H9 (cell line): Measurements from ENCODE around the gene ZNF407. TPM values are rescaled to one million over a fixed set of nuclear protein-coding genes. Genes with fewer than 3 reads are reported as not detected.

Source experiments
- DNase-seq: peaks from one replicate; pipeline ENCODE4 v3.0.0-alpha.2; 2017
- H2AFZ ChIP-seq: one replicate; pipeline ENCODE4 v1.6.1; 2013; ENCODE audit warnings: mild to moderate bottlenecking, low read length, control low read depth, moderate library complexity
- H2AK5ac ChIP-seq: 2 replicates; pipeline ENCODE4 v1.6.1; 2013; ENCODE audit warnings: low read length, control low read depth, mixed read lengths; ENCODE audit not compliant: insufficient read length
- H2BK120ac ChIP-seq: one replicate; pipeline ENCODE4 v1.6.1; 2013; ENCODE audit warnings: low read depth, mild to moderate bottlenecking, low read length, control low read depth, inconsistent platforms; ENCODE audit not compliant: poor library complexity, severe bottlenecking
- H2BK12ac ChIP-seq: 2 replicates; pipeline ENCODE4 v1.6.1; 2013; ENCODE audit warnings: low read length, control low read depth, mixed read lengths, low read depth; ENCODE audit not compliant: insufficient read length
- H2BK15ac ChIP-seq: 2 replicates; pipeline ENCODE4 v1.6.1; 2013; ENCODE audit warnings: low read depth, low read length, control low read depth
- H2BK20ac ChIP-seq: one replicate; pipeline ENCODE4 v1.6.1; 2013; ENCODE audit warnings: low read depth, mild to moderate bottlenecking, low read length, control low read depth, inconsistent platforms; ENCODE audit not compliant: poor library complexity, severe bottlenecking
- H2BK5ac ChIP-seq: 2 replicates; pipeline ENCODE4 v1.6.1; 2013; ENCODE audit warnings: low read length, control low read depth, mixed read lengths; ENCODE audit not compliant: insufficient read length
- H3K14ac ChIP-seq: 2 replicates; pipeline ENCODE4 v1.6.1; 2013; ENCODE audit warnings: low read length, control low read depth; ENCODE audit not compliant: insufficient read depth
- H3K18ac ChIP-seq: 2 replicates; pipeline ENCODE4 v1.6.1; 2013; ENCODE audit warnings: low read depth, mild to moderate bottlenecking, mixed read lengths, low read length, control low read depth; ENCODE audit not compliant: insufficient read length
- H3K23ac ChIP-seq: 2 replicates; pipeline ENCODE4 v1.6.1; 2013; ENCODE audit warnings: low read length, control low read depth, mixed read lengths, low read depth; ENCODE audit not compliant: insufficient read length
- H3K23me2 ChIP-seq: 2 replicates; pipeline ENCODE4 v1.6.1; 2013; ENCODE audit warnings: low read depth, mild to moderate bottlenecking, mixed read lengths, low read length, control low read depth; ENCODE audit not compliant: insufficient read length, poor library complexity, severe bottlenecking
- H3K27ac ChIP-seq: 2 replicates; pipeline ENCODE4 v1.5.1; 2013; ENCODE audit warnings: low read length, control low read depth, mixed read lengths, low read depth; ENCODE audit not compliant: insufficient read length
- H3K27me3 ChIP-seq: 2 replicates; pipeline ENCODE4 v1.6.1; 2013; ENCODE audit warnings: low read length, control low read depth, inconsistent platforms; ENCODE audit not compliant: insufficient read depth
- H3K4ac ChIP-seq: 2 replicates; pipeline ENCODE4 v1.6.1; 2013; ENCODE audit warnings: low read depth, mild to moderate bottlenecking, control low read depth, inconsistent platforms, low read length, moderate library complexity
- H3K4me1 ChIP-seq: 2 replicates; pipeline ENCODE4 v1.6.1; 2013; ENCODE audit warnings: low read length, control low read depth, inconsistent platforms; ENCODE audit not compliant: insufficient read depth
- H3K4me2 ChIP-seq: 2 replicates; pipeline ENCODE4 v1.6.1; 2013; ENCODE audit warnings: low read length, control low read depth, mixed read lengths; ENCODE audit not compliant: insufficient read length, insufficient read depth
- H3K56ac ChIP-seq: 2 replicates; pipeline ENCODE4 v1.6.1; 2013; ENCODE audit warnings: low read depth, mild to moderate bottlenecking, mixed read lengths, low read length, control low read depth; ENCODE audit not compliant: insufficient read length
- H3K79me1 ChIP-seq: 2 replicates; pipeline ENCODE4 v1.6.1; 2013; ENCODE audit warnings: low read depth, mild to moderate bottlenecking, moderate library complexity, low read length, control low read depth, inconsistent platforms; ENCODE audit not compliant: insufficient read depth, poor library complexity, severe bottlenecking
- H3K79me2 ChIP-seq: 2 replicates; pipeline ENCODE4 v1.6.1; 2013; ENCODE audit warnings: low read length, control low read depth, inconsistent platforms; ENCODE audit not compliant: insufficient read depth
- H3K9ac ChIP-seq: 2 replicates; pipeline ENCODE4 v1.6.1; 2013; ENCODE audit warnings: low read length, control low read depth, mixed read lengths; ENCODE audit not compliant: insufficient read length; ENCODE audit errors: extremely low read depth
- H3K9me3 ChIP-seq: one replicate; pipeline ENCODE4 v1.6.1; 2013; ENCODE audit warnings: low read depth, low read length, inconsistent platforms; ENCODE audit not compliant: control insufficient read depth
- H3T11ph ChIP-seq: one replicate; pipeline ENCODE4 v1.6.1; 2013; ENCODE audit warnings: mild to moderate bottlenecking, low read length, control low read depth, inconsistent platforms
- H4K20me1 ChIP-seq: one replicate; pipeline ENCODE4 v1.6.1; 2013; ENCODE audit not compliant: control insufficient read depth, insufficient read length, insufficient read depth
- H4K5ac ChIP-seq: 2 replicates; pipeline ENCODE4 v1.6.1; 2013; ENCODE audit warnings: low read depth, mild to moderate bottlenecking, mixed read lengths, low read length, control low read depth; ENCODE audit not compliant: insufficient read length
- H4K8ac ChIP-seq: replicated peaks from 2 replicates; pipeline ENCODE4 v1.6.1; 2013; ENCODE audit warnings: low read length, control low read depth, mixed read lengths, low read depth; ENCODE audit not compliant: insufficient read length
- H4K91ac ChIP-seq: 2 replicates; pipeline ENCODE4 v1.6.1; 2013; ENCODE audit warnings: low read depth, mild to moderate bottlenecking, moderate library complexity, mixed read lengths, low read length, control low read depth; ENCODE audit not compliant: insufficient read length
- H3K27ac Mint-ChIP-seq, 3 experiments: 2 replicates in 2 of 3; 3 replicates in 1 of 3; pipeline ENCODE4 v1.8.0; 2020 to 2021; ENCODE audit warnings: mixed read lengths in 3 of 3, mild to moderate bottlenecking in 1 of 3, moderate library complexity in 1 of 3
- H3K27me3 Mint-ChIP-seq: 2 replicates; pipeline ENCODE4 v1.8.0; 2021; ENCODE audit warnings: low read depth, mild to moderate bottlenecking, moderate library complexity, mixed read lengths
- H3K36me3 Mint-ChIP-seq, 3 experiments: 2 replicates in 2 of 3; 3 replicates in 1 of 3; pipeline ENCODE4 v1.8.0; 2020 to 2021; ENCODE audit warnings: low read depth in 3 of 3, mixed read lengths in 3 of 3; ENCODE audit not compliant: insufficient read depth in 1 of 3
- H3K4me1 Mint-ChIP-seq, 2 experiments: 2 replicates each; pipeline ENCODE4 v1.8.0; 2020; ENCODE audit warnings: mixed read lengths in 2 of 2
- H3K4me3 Mint-ChIP-seq, 2 experiments: 2 replicates in 1 of 2; 3 replicates in 1 of 2; pipeline ENCODE4 v1.8.0; 2020 to 2021; ENCODE audit warnings: mild to moderate bottlenecking in 2 of 2, mixed read lengths in 2 of 2, moderate library complexity in 1 of 2
- H3K9me3 Mint-ChIP-seq, 2 experiments: 2 replicates in 1 of 2; 3 replicates in 1 of 2; pipeline ENCODE4 v1.8.0; 2020; ENCODE audit warnings: mild to moderate bottlenecking in 2 of 2, mixed read lengths in 2 of 2, moderate library complexity in 1 of 2
- whole genome bisulfite sequencing: extraction: QIAGEN DNeasy Blood & Tissue Kit; methylation state at CpG from one replicate; pipeline ENCODE4 v1.1.7; 2013; ENCODE audit warnings: missing lambda C conversion rate, low lambda C conversion rate, mixed read lengths; ENCODE audit not compliant: insufficient read length; ENCODE audit errors: extremely low coverage; 5-methylcytosine and 5-hydroxymethylcytosine counted together
- total RNA-seq: library from RNA; stranded (reverse); gene quantifications from 2 replicates; pipeline ENCODE4 v1.2.1, GENCODE V29; 2021
- TF ChIP-seq, protein P1 (sequence below): fragments of 200-600 bp; sonication (generic); conservative IDR thresholded peaks from 3 replicates; pipeline ENCODE4 v1.8.0; 2021; ENCODE audit warnings: antibody characterized with exemption, mild to moderate bottlenecking

Gene ZNF407
- total RNA-seq, 1 experiment from 2014 or later = 8.7 TPM

DNA sequence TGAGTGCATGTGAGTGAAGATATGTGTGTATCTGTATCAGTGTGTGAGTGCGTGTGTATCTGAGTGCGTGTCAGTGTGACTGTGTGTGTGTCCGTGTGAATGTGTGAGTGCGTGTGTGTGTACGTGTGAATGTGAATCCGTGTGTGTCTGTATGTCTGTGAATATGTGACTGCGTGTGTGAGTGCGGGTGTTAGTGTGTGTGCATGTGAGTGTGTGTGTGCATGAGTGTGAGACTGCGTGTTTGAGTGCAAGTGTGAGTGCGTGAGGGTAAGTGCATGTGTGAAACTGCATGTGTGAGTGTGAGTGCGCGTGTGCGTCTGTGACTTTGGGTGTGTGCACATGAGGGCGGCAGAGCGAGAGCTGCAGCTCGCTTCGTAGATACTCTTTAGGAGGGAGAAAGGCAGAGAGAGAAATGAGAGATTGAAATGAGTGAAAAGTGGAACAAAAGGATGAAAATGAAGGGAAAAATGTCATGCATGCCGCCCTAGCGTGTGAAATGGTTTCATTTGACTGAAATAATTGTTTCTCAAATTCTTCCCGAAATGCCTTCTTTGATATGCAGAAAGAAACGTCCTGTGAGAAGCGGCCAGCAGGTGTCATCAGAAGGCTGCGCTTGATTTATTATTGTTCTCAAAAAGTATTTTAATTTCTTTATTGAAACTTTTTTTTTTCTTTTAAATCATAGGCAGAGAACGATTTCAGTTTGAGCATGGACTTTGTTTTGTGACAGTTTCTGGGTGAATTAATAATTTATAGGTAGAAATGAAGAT lies 25.6 kb downstream of the ZNF407 start:
- H3K4ac ChIP-seq = no peak overlapping the region
- H3K27ac ChIP-seq = peak overlapping the region; percentile 7
- no peaks in the 10 kb centered on the region for H3K79me1 ChIP-seq
- no peaks in the 10 kb centered on the region for H3K36me3 Mint-ChIP-seq
- H3K9me3 ChIP-seq = no peaks in the 10 kb centered on the region
- H3K9me3 Mint-ChIP-seq = no peaks in the 10 kb centered on the region
- DNase-seq = no peak
- no peak overlapping the region for H3K4me3 Mint-ChIP-seq
- H3T11ph ChIP-seq = no peak overlapping the region
- peak overlapping the region; percentile 26 for H3K23ac ChIP-seq
- peak overlapping the region; percentile 62 for H2BK5ac ChIP-seq
- H3K9ac ChIP-seq = no peak overlapping the region
- H3K4me1 Mint-ChIP-seq = peaks cover 0 to 4% of the 10 kb centered on the region in 2 experiments; a peak in 2 of 4 replicates
- peak overlapping the region; percentile 98 for H4K8ac ChIP-seq
- no peaks in the 10 kb centered on the region for H3K23me2 ChIP-seq
- H2AFZ ChIP-seq = no peak overlapping the region
- H3K27ac Mint-ChIP-seq = no peak overlapping the region
- peak overlapping the region; percentile 20 for H3K56ac ChIP-seq
- no peaks in the 10 kb centered on the region for H3K27me3 Mint-ChIP-seq
- H3K14ac ChIP-seq = 0 out of 2 replicates have a peak overlapping the region, but pooled peaks have one; percentile 10
- no peaks in the 10 kb centered on the region; the same call in 1 of the 2 replicates for H3K79me2 ChIP-seq
- peak overlapping the region; percentile 47 for H2AK5ac ChIP-seq
- no peaks in the 10 kb centered on the region for H3K27me3 ChIP-seq
- WGBS = 100% methylated on average over 1 of the region's 24 CpGs
- H2BK120ac ChIP-seq = no peak overlapping the region
- H3K18ac ChIP-seq = peak overlapping the region; percentile 22
- no peaks in the 10 kb centered on the region for H4K20me1 ChIP-seq
- no peak overlapping the region for H2BK20ac ChIP-seq
- peaks cover 5% of the 10 kb centered on the region; the same call in 1 of the 2 replicates for H3K4me1 ChIP-seq
- peak overlapping the region; percentile 10 for H3K4me2 ChIP-seq
- H4K5ac ChIP-seq = peak overlapping the region; percentile 56
- peak overlapping the region; percentile 0 for H2BK12ac ChIP-seq
- no peak overlapping the region for H2BK15ac ChIP-seq
- H4K91ac ChIP-seq = peak overlapping the region; percentile 10
- TF ChIP-seq, protein P1, sequence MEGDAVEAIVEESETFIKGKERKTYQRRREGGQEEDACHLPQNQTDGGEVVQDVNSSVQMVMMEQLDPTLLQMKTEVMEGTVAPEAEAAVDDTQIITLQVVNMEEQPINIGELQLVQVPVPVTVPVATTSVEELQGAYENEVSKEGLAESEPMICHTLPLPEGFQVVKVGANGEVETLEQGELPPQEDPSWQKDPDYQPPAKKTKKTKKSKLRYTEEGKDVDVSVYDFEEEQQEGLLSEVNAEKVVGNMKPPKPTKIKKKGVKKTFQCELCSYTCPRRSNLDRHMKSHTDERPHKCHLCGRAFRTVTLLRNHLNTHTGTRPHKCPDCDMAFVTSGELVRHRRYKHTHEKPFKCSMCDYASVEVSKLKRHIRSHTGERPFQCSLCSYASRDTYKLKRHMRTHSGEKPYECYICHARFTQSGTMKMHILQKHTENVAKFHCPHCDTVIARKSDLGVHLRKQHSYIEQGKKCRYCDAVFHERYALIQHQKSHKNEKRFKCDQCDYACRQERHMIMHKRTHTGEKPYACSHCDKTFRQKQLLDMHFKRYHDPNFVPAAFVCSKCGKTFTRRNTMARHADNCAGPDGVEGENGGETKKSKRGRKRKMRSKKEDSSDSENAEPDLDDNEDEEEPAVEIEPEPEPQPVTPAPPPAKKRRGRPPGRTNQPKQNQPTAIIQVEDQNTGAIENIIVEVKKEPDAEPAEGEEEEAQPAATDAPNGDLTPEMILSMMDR = peak; percentile 65
